Fibroblast of lung (primary cell): ENCODE results near the gene TIFAB. TPM values are rescaled to one million over a fixed set of nuclear protein-coding genes. Genes with fewer than 3 reads are reported as not detected.

Source experiments
- DNase-seq, 2 donors: peaks; one replicate each; pipeline versions ENCODE4 v3.0.0 to v3.0.0-alpha.2; 2010; ENCODE audit warnings: low read depth in 2 of 2
- H2AFZ ChIP-seq: 2 replicates; pipeline ENCODE4 v1.5.1; 2012; ENCODE audit warnings: low read length, control low read depth, inconsistent platforms
- H3K27ac ChIP-seq: 2 replicates; pipeline ENCODE4 v1.5.1; 2011; ENCODE audit warnings: low read length, control low read depth; ENCODE audit not compliant: insufficient read depth
- H3K27me3 ChIP-seq: 2 replicates; pipeline ENCODE4 v1.5.1; 2011; ENCODE audit warnings: mild to moderate bottlenecking, low read length; ENCODE audit not compliant: control insufficient read depth, insufficient read depth
- H3K36me3 ChIP-seq: 2 replicates; pipeline ENCODE4 v1.5.1; 2011; ENCODE audit warnings: low read length; ENCODE audit not compliant: control insufficient read depth, insufficient read depth
- H3K4me1 ChIP-seq: 2 replicates; pipeline ENCODE4 v1.5.1; 2011; ENCODE audit warnings: low read length; ENCODE audit not compliant: control insufficient read depth, insufficient read depth; ENCODE audit errors: extremely low read depth
- H3K4me2 ChIP-seq: 2 replicates; pipeline ENCODE4 v1.5.1; 2011; ENCODE audit warnings: low read length, control low read depth; ENCODE audit not compliant: insufficient read depth; ENCODE audit errors: extremely low read depth
- H3K4me3 ChIP-seq, 4 experiments: fragments of 200-600 bp in 1 of 4; sonication (generic) in 1 of 4; replicated peaks in 1 of 4; 2 replicates each; pipeline ENCODE4 v1.5.1; 2011 to 2016; ENCODE audit warnings: low read length in 4 of 4, low read depth in 3 of 4, mild to moderate bottlenecking in 3 of 4, control low read depth in 2 of 4, inconsistent platforms in 1 of 4, mixed read lengths in 1 of 4; ENCODE audit not compliant: insufficient read depth in 1 of 4; ENCODE audit errors: control extremely low read depth in 1 of 4
- H3K79me2 ChIP-seq: 2 replicates; pipeline ENCODE4 v1.5.1; 2012; ENCODE audit warnings: mild to moderate bottlenecking, low read length, inconsistent platforms; ENCODE audit not compliant: control insufficient read depth, insufficient read depth
- H3K9ac ChIP-seq: 2 replicates; pipeline ENCODE4 v1.5.1; 2011; ENCODE audit warnings: mild to moderate bottlenecking, low read length, control low read depth; ENCODE audit not compliant: insufficient read depth
- H3K9me3 ChIP-seq: 2 replicates; pipeline ENCODE4 v1.5.1; 2012; ENCODE audit warnings: low read depth, low read length; ENCODE audit not compliant: control insufficient read depth, insufficient read depth
- H4K20me1 ChIP-seq: 2 replicates; pipeline ENCODE4 v1.5.1; 2011; ENCODE audit warnings: low read length; ENCODE audit not compliant: control insufficient read depth, insufficient read depth; ENCODE audit errors: extremely low read depth
- EZH2 ChIP-seq: IDR thresholded peaks from 2 replicates; pipeline ENCODE4 v1.5.1; 2012; ENCODE audit warnings: low read length, control low read depth, mild to moderate bottlenecking; ENCODE audit errors: missing control alignments
- polyA plus RNA-seq, 2 donors: library from polyadenylated mRNA; depleted of rRNA in 1 of 2; stranded (reverse) in 1 of 2; unstranded in 1 of 2; fragments of >200 nt; gene quantifications; 2 replicates each; pipeline ENCODE4 v1.2.1, GENCODE V29; 2011 to 2012; ENCODE audit warnings: missing spikeins in 1 of 2
- total RNA-seq: library from RNA; depleted of rRNA; stranded (reverse); fragments of >200 nt; gene quantifications from 2 replicates; pipeline ENCODE4 v1.2.1, GENCODE V29; 2014
- TF ChIP-seq, protein P1 (sequence below), 2 donors: IDR thresholded peaks in 1 of 2; conservative IDR thresholded peaks in 1 of 2; 1 replicate in 1 of 2; 2 replicates in 1 of 2; pipeline ENCODE4 v1.5.1; 2011 to 2012; ENCODE audit warnings: low read length in 2 of 2, control low read depth in 1 of 2, inconsistent platforms in 1 of 2, low read depth in 1 of 2, mild to moderate bottlenecking in 1 of 2

Gene TIFAB
- total and polyA plus RNA-seq, 2 donors (not counting 1 experiment from before 2014, with no cell fraction given) = not detected

DNA sequence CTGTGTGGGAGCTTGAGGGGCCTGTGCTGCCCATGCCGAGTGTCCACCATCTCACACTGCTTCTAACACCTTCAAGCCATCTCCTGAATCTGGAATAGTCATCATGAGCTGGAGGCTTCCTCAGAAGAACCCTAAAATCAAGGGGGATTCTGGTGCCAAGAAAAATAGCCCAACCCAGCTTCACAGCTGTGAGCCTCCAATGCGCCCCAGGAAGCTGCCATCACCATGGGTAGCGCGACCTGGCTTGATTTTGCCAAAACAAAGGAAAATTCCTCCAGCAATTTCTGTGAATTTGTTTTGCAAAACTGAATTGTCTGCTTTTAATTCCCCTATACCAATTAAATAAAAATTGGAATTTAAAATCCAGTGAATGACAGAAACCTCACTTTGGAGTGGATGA, 6.2 kb upstream of the TIFAB start:
- Histone ChIP-seq H3K4me1 (peaks cover 7% of the 10 kb centered on the region), H3K27ac (no peak overlapping the region), H4K20me1 (no peaks in the 10 kb centered on the region), H3K36me3 (no peaks in the 10 kb centered on the region), H2AFZ (no peak overlapping the region), H3K79me2 (no peaks in the 10 kb centered on the region), H3K4me2 (no peak overlapping the region), H3K9ac (no peak overlapping the region), H3K27me3 (peaks cover 13% of the 10 kb centered on the region), H3K9me3 (no peaks in the 10 kb centered on the region), H3K4me3 (no peak overlapping the region)
- no peak for TF ChIP-seq EZH2
- TF ChIP-seq, protein P1, sequence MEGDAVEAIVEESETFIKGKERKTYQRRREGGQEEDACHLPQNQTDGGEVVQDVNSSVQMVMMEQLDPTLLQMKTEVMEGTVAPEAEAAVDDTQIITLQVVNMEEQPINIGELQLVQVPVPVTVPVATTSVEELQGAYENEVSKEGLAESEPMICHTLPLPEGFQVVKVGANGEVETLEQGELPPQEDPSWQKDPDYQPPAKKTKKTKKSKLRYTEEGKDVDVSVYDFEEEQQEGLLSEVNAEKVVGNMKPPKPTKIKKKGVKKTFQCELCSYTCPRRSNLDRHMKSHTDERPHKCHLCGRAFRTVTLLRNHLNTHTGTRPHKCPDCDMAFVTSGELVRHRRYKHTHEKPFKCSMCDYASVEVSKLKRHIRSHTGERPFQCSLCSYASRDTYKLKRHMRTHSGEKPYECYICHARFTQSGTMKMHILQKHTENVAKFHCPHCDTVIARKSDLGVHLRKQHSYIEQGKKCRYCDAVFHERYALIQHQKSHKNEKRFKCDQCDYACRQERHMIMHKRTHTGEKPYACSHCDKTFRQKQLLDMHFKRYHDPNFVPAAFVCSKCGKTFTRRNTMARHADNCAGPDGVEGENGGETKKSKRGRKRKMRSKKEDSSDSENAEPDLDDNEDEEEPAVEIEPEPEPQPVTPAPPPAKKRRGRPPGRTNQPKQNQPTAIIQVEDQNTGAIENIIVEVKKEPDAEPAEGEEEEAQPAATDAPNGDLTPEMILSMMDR (conservative IDR thresholded peaks at IDR 0.05 in 1 of 2, IDR thresholded peaks at IDR 0.05 in 1 of 2; ENCODE audit: low read depth in 1 of 2, low read length in 2 of 2) = no peak
- no peak for DNase-seq

DNA sequence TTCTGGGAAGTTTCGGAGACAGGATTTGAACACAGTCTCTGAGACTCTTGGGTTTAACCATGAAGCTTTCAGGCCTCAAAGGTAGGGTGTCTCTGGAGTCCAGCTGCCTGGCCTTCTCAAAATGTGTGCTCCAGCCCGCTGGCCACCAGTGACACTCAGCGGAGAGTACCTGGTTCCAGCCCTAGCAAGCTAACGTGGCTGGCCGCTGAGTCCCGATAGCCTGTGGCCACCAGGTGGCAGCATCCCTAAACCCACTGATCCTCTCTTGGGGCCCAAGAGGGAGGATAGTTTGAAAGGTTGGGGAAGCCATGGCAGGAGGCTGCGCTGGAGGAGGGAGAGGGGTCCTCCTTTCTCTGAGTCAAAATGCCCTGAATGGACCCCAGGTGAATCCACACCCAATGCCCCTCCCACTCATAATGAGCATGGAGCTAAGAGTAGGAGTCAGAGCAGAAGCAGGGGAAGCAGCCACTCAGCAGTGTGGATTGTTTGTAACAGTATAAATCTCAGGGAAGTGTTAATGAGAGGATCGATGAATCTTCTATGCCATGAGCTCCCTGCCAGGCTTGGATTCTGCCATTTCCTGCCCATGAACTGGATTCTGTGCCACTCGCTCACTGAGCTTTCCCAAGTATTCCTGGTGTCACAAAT, 5.4 kb upstream of the TIFAB start:
- Histone ChIP-seq H3K9me3 (no peaks in the 10 kb centered on the region), H3K4me2 (no peak overlapping the region), H3K79me2 (no peaks in the 10 kb centered on the region), H2AFZ (no peak overlapping the region), H3K27ac (no peak overlapping the region), H3K36me3 (no peaks in the 10 kb centered on the region), H4K20me1 (no peaks in the 10 kb centered on the region), H3K4me3 (no peak overlapping the region), H3K9ac (no peak overlapping the region), H3K27me3 (peaks cover 13% of the 10 kb centered on the region), H3K4me1 (peaks cover 7% of the 10 kb centered on the region)
- TF ChIP-seq, protein P1 (conservative IDR thresholded peaks at IDR 0.05 in 1 of 2, IDR thresholded peaks at IDR 0.05 in 1 of 2; ENCODE audit: low read depth in 1 of 2, low read length in 2 of 2) = peak; percentile 46 to 73
- TF ChIP-seq EZH2 = no peak
- DNase-seq = peak; percentile 35 to 36

- peak; percentile 35 to 92 for DNase-seq
- H3K9ac ChIP-seq = no peak overlapping the region
- H3K4me2 ChIP-seq = no peak overlapping the region
- no peaks in the 10 kb centered on the region for H4K20me1 ChIP-seq
- no peaks in the 10 kb centered on the region for H3K9me3 ChIP-seq
- no peak overlapping the region for H3K4me3 ChIP-seq
- H3K4me1 ChIP-seq = peaks cover 7% of the 10 kb centered on the region
- TF ChIP-seq, protein P1 (conservative IDR thresholded peaks at IDR 0.05 in 1 of 2, IDR thresholded peaks at IDR 0.05 in 1 of 2; ENCODE audit: low read depth in 1 of 2, low read length in 2 of 2) = no peak
- no peak for TF ChIP-seq EZH2
- no peaks in the 10 kb centered on the region for H3K36me3 ChIP-seq
- peaks cover 13% of the 10 kb centered on the region for H3K27me3 ChIP-seq
- no peak overlapping the region for H2AFZ ChIP-seq
- H3K79me2 ChIP-seq = no peaks in the 10 kb centered on the region
- H3K27ac ChIP-seq = no peak overlapping the region
These were observed 4.3 kb upstream of the TIFAB start for GRCh38 chr5:135456238-135457099.
